Measurements from ENCODE around the gene TNFRSF14.
"Not testable (repeated sequence)": the region's sequence is repeated elsewhere in the genome, so short reads cannot be mapped to it uniquely, and the experiment has no call there.

The TNFRSF14 gene

DNA sequence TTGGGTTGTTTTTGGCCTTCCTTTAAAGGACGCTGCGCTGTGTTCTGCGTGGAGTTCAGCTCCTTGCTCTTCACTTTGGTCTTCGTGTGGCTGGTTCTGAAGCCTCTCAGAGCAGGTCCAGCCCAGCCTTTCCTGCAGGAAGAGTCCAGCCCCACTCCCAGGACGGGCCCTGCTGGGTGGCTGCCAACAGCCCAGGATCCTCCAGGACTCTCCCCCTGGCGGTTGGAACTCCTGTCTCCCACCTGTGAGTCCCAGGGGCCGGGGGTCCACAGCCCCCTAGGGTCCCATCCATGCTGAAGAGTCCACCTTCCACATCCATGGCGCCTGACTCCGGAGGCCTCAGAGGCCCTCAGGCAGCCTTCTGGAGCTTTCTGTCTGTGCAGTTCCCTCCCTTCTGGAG lies 4.6 kb upstream of the TNFRSF14 start:
- ATAC-seq, H3K9me3 Mint-ChIP-seq, H3K27me3 Mint-ChIP-seq, H3K36me3 Mint-ChIP-seq, H3K4me3 Mint-ChIP-seq: not testable (repeated sequence)
- H3K27ac Mint-ChIP-seq: peak overlapping the region; percentile 96
- H3K4me1 Mint-ChIP-seq: peaks cover 75% of the 10 kb centered on the region

- no peaks in the 10 kb centered on the region for H3K27me3 Mint-ChIP-seq
- no peak overlapping the region for H3K4me3 Mint-ChIP-seq
- H3K4me1 Mint-ChIP-seq: peaks cover 78% of the 10 kb centered on the region
- H3K36me3 Mint-ChIP-seq: peaks cover 12% of the 10 kb centered on the region
- H3K9me3 Mint-ChIP-seq: no peaks in the 10 kb centered on the region
- peak overlapping the region; percentile 96 for H3K27ac Mint-ChIP-seq
- no peak for ATAC-seq
Observed at GRCh38 chr1:2552189-2552588, 4.0 kb upstream of the TNFRSF14 start.

GRCh38 chr1:2553076-2553475 lies 3.1 kb upstream of the TNFRSF14 start:
- not testable (repeated sequence) for H3K9me3 Mint-ChIP-seq, H3K4me3 Mint-ChIP-seq, H3K27ac Mint-ChIP-seq, H3K27me3 Mint-ChIP-seq, ATAC-seq
- Mint-ChIP-seq H3K4me1 (peaks cover 80% of the 10 kb centered on the region), H3K36me3 (peaks cover 19% of the 10 kb centered on the region)

DNA sequence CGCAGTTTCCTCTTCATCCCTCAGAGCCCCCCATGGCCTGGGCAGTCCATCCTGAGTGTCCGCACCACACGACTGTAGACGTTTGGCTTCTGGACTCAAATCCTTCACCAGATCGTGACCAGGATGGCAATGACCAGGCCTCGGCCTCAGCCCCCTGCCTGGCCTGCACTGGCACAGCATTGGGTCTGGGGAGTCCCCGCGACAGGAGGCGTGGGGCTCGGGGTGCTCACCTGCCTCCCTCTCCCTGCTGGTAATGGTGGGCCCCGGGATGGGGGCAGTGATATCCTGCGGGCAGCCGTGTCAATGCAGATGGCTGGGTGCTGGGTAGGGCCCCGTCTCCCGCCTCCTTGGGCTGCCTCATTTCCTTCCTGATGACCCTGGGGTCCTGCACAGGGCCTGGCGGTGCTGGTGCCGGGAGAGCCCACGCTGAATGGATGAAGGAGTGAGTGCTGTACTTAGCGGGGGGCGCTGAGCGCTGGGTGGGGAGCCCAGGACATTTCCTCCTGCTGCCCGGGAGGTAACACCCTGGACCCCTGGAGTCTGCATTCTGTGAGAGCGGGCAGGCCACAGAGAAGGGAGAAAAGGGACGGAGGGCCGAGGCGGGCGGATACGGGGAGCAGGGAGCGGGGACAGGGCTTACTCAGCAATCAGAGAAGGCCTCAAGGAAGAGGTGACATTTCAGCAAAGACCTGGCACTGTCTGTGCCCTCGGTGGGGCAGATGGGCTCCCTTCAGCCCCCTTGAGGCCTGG lies 2.1 kb upstream of the TNFRSF14 start:
- H3K36me3 Mint-ChIP-seq: peaks cover 28% of the 10 kb centered on the region
- peak overlapping the region; percentile 98 for H3K4me3 Mint-ChIP-seq
- H3K9me3 Mint-ChIP-seq: no peaks in the 10 kb centered on the region
- no peak for ATAC-seq
- peak overlapping the region; percentile 99 for H3K27ac Mint-ChIP-seq
- H3K27me3 Mint-ChIP-seq: no peaks in the 10 kb centered on the region
- peaks cover 80% of the 10 kb centered on the region for H3K4me1 Mint-ChIP-seq

DNA sequence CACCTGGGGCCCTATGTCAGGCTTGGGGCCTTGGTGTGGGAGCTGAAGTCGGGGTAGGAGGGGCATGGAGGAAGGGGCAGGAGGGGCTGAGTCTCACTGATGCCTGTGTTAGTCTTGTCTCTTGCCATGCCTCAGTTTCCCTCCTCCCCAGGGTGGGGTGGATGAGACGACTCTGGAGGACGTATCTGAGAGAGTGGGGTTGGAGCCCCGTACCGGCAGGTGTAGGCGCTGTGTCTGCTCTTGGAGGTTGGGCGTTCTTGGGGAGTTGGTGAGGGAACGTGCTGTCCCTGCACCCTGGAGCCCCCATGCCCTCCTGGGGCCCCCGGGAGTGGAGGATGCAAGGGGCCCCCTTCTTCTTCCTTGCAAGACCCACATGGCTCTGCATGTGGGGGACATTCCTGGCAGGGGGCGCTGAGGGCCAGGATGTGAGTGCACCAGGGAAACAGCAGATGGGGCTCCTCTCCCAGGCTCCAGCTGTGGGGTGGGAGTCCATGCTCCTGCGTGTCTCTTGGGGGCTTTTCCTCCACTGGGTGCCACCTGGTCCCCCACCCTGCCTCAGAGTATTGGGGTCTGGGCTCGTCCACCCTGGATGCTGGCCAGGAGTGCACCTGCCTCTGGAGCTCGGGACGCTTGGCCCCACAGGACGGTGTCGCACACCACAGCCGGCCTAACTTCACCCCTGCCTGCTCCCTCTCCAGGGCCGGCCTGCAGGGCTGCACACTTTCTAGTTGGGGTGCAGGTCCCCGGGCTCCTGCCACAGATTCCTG lies 1.4 kb upstream of the TNFRSF14 start:
- ATAC-seq: peak; percentile 26
- Mint-ChIP-seq H3K9me3 (no peaks in the 10 kb centered on the region), H3K4me1 (peaks cover 73% of the 10 kb centered on the region), H3K4me3 (peak overlapping the region; percentile 98), H3K27ac (peak overlapping the region; percentile 99), H3K27me3 (no peaks in the 10 kb centered on the region), H3K36me3 (peaks cover 32% of the 10 kb centered on the region)

DNA sequence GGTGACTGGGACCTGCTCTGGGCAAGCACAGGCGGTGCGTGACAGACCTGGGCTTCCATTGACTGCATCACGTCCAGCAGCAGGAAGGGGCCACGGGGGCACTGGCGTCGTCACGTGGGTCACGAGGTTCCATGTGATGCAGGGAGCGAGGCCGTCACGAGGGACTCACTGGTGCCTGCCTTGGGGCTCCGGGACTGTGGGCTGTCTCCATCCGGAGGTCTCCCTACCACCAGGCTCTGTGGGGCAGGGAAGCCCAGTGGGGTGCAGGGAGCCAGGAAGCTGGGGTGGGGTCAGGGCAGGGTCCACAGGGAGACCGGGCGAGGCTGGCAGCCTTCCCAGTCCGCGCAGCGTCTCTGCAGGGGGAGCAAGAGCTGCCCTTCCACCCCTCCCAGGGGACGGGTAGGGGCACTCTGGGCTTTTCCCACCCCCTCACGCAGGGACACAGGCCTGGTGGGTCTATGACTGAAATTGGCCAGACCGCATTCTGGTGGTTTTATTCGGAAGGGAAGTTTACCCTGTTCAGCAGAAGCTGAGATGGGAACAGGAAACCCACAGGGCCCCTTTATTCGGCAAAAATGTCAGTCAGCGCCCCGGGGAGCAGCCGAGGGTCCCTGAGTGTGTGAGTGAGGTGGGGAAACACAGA lies 416 bp upstream of the TNFRSF14 start:
- peaks cover 40% of the 10 kb centered on the region for H3K36me3 Mint-ChIP-seq
- H3K4me1 Mint-ChIP-seq: peaks cover 68% of the 10 kb centered on the region
- peak overlapping the region; percentile 99 for H3K27ac Mint-ChIP-seq

GRCh38 chr1:2556678-2557481 lies 709 bp downstream of the TNFRSF14 start:
- peaks cover 51% of the 10 kb centered on the region for H3K36me3 Mint-ChIP-seq

More for the DNA sequence above, 416 bp upstream of the TNFRSF14 start:
- Mint-ChIP-seq H3K27me3 (no peaks in the 10 kb centered on the region), H3K4me3 (peak overlapping the region; percentile 98), H3K9me3 (no peaks in the 10 kb centered on the region)
- peak; percentile 80 for ATAC-seq

GRCh38 chr1:2557482-2558400 lies 1.6 kb downstream of the TNFRSF14 start:
- Mint-ChIP-seq H3K36me3 (peaks cover 52% of the 10 kb centered on the region), H3K27ac (peak overlapping the region; percentile 99), H3K27me3 (no peaks in the 10 kb centered on the region), H3K4me1 (peaks cover 66% of the 10 kb centered on the region), H3K4me3 (peak overlapping the region; percentile 98), H3K9me3 (no peaks in the 10 kb centered on the region)
- no peak for ATAC-seq

More at GRCh38 chr1:2556678-2557481, 709 bp downstream of the TNFRSF14 start:
- peak overlapping the region; percentile 99 for H3K27ac Mint-ChIP-seq
- H3K4me3 Mint-ChIP-seq: peak overlapping the region; percentile 98
- no peaks in the 10 kb centered on the region for H3K9me3 Mint-ChIP-seq
- peaks cover 68% of the 10 kb centered on the region for H3K4me1 Mint-ChIP-seq
- no peaks in the 10 kb centered on the region for H3K27me3 Mint-ChIP-seq
- peak; percentile 35 for ATAC-seq

DNA sequence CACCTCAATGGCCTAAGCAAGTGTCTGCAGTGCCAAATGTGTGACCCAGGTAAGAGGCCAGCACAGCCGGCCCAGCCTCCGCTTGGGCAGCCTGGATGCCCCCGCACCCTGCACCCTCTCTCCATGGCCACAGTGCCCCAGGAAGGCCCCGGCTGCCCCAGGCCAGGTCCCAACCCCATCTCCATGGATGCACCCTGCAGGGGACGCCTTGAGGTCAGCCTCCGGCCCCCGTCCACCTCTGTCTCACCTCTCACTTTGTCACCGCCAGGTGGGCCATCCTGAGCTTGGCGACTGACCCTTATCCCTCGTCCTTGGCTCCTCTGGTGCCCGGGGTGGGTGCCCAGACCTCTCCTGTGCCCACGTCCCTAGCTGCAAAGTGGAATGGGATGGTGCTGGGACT lies 2.2 kb downstream of the TNFRSF14 start:
- Mint-ChIP-seq H3K36me3 (peaks cover 57% of the 10 kb centered on the region), H3K4me3 (peak overlapping the region; percentile 98), H3K27me3 (no peaks in the 10 kb centered on the region), H3K9me3 (no peaks in the 10 kb centered on the region), H3K4me1 (peaks cover 69% of the 10 kb centered on the region), H3K27ac (peak overlapping the region; percentile 99)
- no peak for ATAC-seq

DNA sequence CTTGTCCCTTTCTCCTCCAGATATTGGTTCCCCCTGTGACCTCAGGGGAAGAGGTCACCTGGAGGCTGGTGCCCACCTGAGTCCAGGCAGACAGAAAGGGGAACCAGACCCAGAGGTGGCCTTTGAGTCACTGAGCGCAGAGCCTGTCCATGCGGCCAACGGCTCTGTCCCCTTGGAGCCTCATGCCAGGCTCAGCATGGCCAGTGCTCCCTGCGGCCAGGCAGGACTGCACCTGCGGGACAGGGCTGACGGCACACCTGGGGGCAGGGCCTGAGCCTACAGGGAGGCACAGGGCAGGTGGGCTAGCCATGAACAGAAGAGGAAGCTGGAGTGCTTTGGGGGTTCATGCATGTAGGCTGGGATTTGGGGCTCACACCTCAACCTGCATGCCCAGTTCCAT lies 2.7 kb downstream of the TNFRSF14 start:
- H3K4me3 Mint-ChIP-seq: peak overlapping the region; percentile 79
- no peaks in the 10 kb centered on the region for H3K9me3 Mint-ChIP-seq
- no peak for ATAC-seq
- H3K4me1 Mint-ChIP-seq: peaks cover 68% of the 10 kb centered on the region
- no peaks in the 10 kb centered on the region for H3K27me3 Mint-ChIP-seq
- H3K27ac Mint-ChIP-seq: peak overlapping the region; percentile 99
- H3K36me3 Mint-ChIP-seq: peaks cover 55% of the 10 kb centered on the region

DNA sequence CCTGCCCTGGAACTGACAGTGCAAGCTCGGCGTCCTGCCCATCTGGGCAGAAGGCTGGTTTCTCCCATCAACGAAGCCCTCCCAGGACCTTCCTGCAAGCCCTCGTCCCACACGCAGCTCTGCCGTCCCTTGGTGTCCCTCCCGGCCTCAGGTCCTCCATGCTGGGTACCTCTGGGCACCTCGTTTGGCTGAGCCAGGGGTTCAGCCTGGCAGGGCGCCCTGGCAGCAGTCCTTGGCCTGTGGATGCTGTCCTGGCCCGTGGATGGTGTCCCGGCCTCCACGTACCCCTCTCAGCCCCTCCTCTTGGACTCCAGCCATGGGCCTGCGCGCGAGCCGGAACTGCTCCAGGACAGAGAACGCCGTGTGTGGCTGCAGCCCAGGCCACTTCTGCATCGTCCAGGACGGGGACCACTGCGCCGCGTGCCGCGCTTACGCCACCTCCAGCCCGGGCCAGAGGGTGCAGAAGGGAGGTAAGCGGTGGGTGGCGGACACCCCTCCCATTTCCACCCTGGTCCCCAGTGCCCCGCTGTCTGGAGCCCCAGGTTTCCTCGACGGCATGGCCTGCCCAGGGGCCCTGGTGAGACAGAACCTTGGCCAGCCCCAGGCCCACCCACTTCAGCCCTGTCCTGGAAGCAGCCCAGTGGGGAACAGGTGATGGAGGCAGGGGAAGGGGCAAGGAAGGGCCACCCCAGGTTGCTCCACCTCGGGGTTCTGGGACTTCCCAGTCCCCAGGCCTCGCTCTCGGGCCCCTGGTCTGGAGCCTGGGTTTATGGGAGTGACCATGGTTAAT lies 3.5 kb downstream of the TNFRSF14 start:
- Mint-ChIP-seq H3K27ac (peak overlapping the region; percentile 35), H3K27me3 (no peaks in the 10 kb centered on the region), H3K9me3 (no peaks in the 10 kb centered on the region), H3K36me3 (peaks cover 54% of the 10 kb centered on the region), H3K4me3 (peak overlapping the region; percentile 18), H3K4me1 (peaks cover 68% of the 10 kb centered on the region)
- no peak for ATAC-seq

DNA sequence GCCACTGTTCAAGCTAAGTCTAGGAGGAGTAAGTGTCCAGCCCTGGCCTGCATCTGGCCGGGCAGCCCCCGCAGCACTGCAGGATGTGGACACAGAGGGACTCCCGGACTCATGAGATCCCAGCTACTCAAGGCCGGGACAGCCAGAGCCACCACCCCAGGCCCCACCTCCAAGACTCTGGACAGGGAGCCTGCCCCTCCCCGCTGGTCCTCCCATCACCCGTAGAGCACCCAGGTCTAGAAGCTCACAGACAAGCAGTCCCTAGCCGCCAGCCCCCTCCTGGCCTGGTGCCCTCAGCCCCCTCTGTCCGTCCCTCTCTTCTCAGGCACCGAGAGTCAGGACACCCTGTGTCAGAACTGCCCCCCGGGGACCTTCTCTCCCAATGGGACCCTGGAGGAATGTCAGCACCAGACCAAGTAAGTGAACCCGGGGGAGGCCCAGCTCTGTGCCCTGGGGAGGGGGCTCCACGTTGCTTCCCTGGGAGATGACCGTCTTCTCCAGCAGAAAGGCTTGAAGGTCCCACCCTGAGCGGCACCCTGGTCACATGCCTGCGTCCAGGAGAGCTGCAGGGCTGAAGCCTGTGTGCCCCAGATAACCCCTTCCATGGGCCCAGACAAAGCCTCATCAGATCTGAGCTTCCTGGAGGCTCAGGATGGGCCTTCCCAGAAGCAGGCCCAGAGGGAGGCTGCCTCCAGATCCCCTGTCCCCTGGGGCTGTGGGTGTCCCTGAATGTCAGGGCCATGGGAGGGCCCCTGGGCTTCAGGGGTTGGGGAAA lies 4.3 kb downstream of the TNFRSF14 start:
- peaks cover 68% of the 10 kb centered on the region for H3K4me1 Mint-ChIP-seq
- H3K9me3 Mint-ChIP-seq: no peaks in the 10 kb centered on the region
- H3K27me3 Mint-ChIP-seq: no peaks in the 10 kb centered on the region
- H3K36me3 Mint-ChIP-seq: peaks cover 57% of the 10 kb centered on the region
- no peak for ATAC-seq
- no peak overlapping the region for H3K4me3 Mint-ChIP-seq
- peak overlapping the region; percentile 75 for H3K27ac Mint-ChIP-seq

GRCh38 chr1:2561446-2561845 lies 5.3 kb downstream of the TNFRSF14 start:
- peaks cover 70% of the 10 kb centered on the region for H3K4me1 Mint-ChIP-seq
- ATAC-seq: no peak
- H3K4me3 Mint-ChIP-seq: peak overlapping the region; percentile 7
- H3K27ac Mint-ChIP-seq: peak overlapping the region; percentile 75
- H3K9me3 Mint-ChIP-seq: no peaks in the 10 kb centered on the region
- peaks cover 56% of the 10 kb centered on the region for H3K36me3 Mint-ChIP-seq
- H3K27me3 Mint-ChIP-seq: no peaks in the 10 kb centered on the region

Data from stimulated activated memory B cell treated with anti-CD40 and anti-IgM and Interleukin-4, amounts not matched to agents 10 μg/mL and 1 μg/mL and 100 μg/mL, for 72 hours (primary cell).